Endodermal cell (in vitro differentiated cells): Measurements from ENCODE around the gene PRIM1. TPM values are rescaled to one million over a fixed set of nuclear protein-coding genes. Genes with fewer than 3 reads are reported as not detected.
"Not testable (repeated sequence)": the region's sequence is repeated elsewhere in the genome, so short reads cannot be mapped to it uniquely, and the experiment has no call there.

ENCODE experiments used
- DNase-seq: peaks from one replicate; pipeline ENCODE4 v3.0.0-alpha.2; 2017
- H3K27ac ChIP-seq: 2 replicates; pipeline ENCODE4 v1.5.1; 2013; ENCODE audit warnings: mild to moderate bottlenecking, low read depth, low read length, moderate library complexity
- H3K27me3 ChIP-seq: 2 replicates; pipeline ENCODE4 v1.6.1; 2013; ENCODE audit warnings: mild to moderate bottlenecking, low read length, moderate library complexity; ENCODE audit not compliant: insufficient read depth, control insufficient read depth, poor library complexity, severe bottlenecking
- H3K36me3 ChIP-seq: 2 replicates; pipeline ENCODE4 v1.7.0; 2013; ENCODE audit warnings: mild to moderate bottlenecking, low read length, moderate library complexity; ENCODE audit not compliant: control insufficient read depth, insufficient read depth
- H3K4me1 ChIP-seq: one replicate; pipeline ENCODE4 v1.7.0; 2013; ENCODE audit warnings: low read length; ENCODE audit not compliant: control insufficient read depth, insufficient read depth
- H3K4me3 ChIP-seq: 2 replicates; pipeline ENCODE4 v1.5.1; 2013; ENCODE audit warnings: mild to moderate bottlenecking, low read length, moderate library complexity
- H3K9ac ChIP-seq: 2 replicates; pipeline ENCODE4 v1.6.1; 2013; ENCODE audit warnings: mild to moderate bottlenecking, low read length, moderate library complexity; ENCODE audit not compliant: poor library complexity, severe bottlenecking; ENCODE audit errors: extremely low read depth
- H3K9me3 ChIP-seq: 2 replicates; pipeline ENCODE4 v1.6.1; 2013; ENCODE audit warnings: mild to moderate bottlenecking, low read length, moderate library complexity; ENCODE audit not compliant: control insufficient read depth
- H3K27ac Mint-ChIP-seq: 2 replicates; pipeline ENCODE4 v1.8.0; 2020; ENCODE audit warnings: mixed read lengths
- H3K27me3 Mint-ChIP-seq: 2 replicates; pipeline ENCODE4 v1.8.0; 2021; ENCODE audit warnings: mild to moderate bottlenecking, mixed read lengths; ENCODE audit not compliant: insufficient read depth
- H3K36me3 Mint-ChIP-seq: 2 replicates; pipeline ENCODE4 v1.8.0; 2020; ENCODE audit warnings: low read depth, mixed read lengths
- H3K4me1 Mint-ChIP-seq: 2 replicates; pipeline ENCODE4 v1.8.0; 2020; ENCODE audit warnings: mixed read lengths
- H3K4me3 Mint-ChIP-seq: 2 replicates; pipeline ENCODE4 v1.8.0; 2020; ENCODE audit warnings: mild to moderate bottlenecking, moderate library complexity, mixed read lengths
- H3K9me3 Mint-ChIP-seq: 2 replicates; pipeline ENCODE4 v1.8.0; 2020; ENCODE audit warnings: mild to moderate bottlenecking, mixed read lengths
- WGBS, 2 experiments: methylation state at CpG; one replicate each; pipeline versions ENCODE4 v1.1.5 to v1.1.7; 2013; ENCODE audit warnings: missing lambda C conversion rate in 2 of 2, mixed read lengths in 1 of 2; ENCODE audit not compliant: insufficient coverage in 1 of 2, insufficient read length in 1 of 2; 5-methylcytosine and 5-hydroxymethylcytosine counted together
- total RNA-seq, 2 donors: library from RNA; stranded (reverse); fragmentation: NEBNext Ultra II Directional in 1 of 2; extraction: Animal tissue kit (Norgen Biotek cat#: 25700) in 1 of 2; gene quantifications; 2 replicates in 1 of 2; 3 replicates in 1 of 2; pipeline ENCODE4 v1.2.1, GENCODE V29; 2021
- TF ChIP-seq, protein P1 (sequence below): fragments of 200-600 bp; sonication (generic); conservative IDR thresholded peaks from 2 replicates; pipeline ENCODE4 v1.5.0; 2021; ENCODE audit warnings: antibody characterized with exemption, mild to moderate bottlenecking

PRIM1 gene
- total RNA-seq, 2 donors from 2014 or later = 34.8 to 44.2 TPM

DNA sequence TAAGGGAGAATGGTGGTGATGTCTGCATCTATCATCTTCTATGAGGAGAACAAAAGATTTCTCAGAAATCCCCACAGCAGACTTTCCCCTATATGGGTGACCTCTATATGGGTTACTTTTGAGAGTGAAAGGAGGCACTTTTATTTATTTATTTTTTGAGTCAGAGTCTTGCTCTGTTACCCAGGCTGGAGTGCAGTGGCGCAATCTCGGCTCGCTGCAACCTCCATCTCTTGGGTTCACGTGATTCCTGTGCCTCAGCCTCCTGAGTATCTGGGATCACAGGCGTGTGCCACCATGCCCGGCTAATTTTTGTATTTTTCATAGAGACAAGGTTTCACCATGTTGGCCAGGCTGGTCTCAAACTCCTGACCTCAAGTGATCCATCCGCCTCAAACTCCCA is 41.0 kb upstream of the PRIM1 start:
- not testable (repeated sequence) for H3K4me3 Mint-ChIP-seq, H3K27me3 ChIP-seq, H3K27ac ChIP-seq, H3K4me3 ChIP-seq, H3K9me3 ChIP-seq, H3K36me3 ChIP-seq, DNase-seq, H3K4me1 ChIP-seq, H3K27ac Mint-ChIP-seq, H3K36me3 Mint-ChIP-seq, H3K9ac ChIP-seq, H3K4me1 Mint-ChIP-seq, H3K27me3 Mint-ChIP-seq
- peaks cover 31% of the 10 kb centered on the region for H3K9me3 Mint-ChIP-seq
- WGBS, 2 experiments = 89 to 92% methylated on average over 7 of the region's 7 CpGs

GRCh38 chr12:56792678-56793077 is 40.6 kb upstream of the PRIM1 start:
- Mint-ChIP-seq H3K9me3 (peaks cover 27% of the 10 kb centered on the region), H3K4me3 (no peak overlapping the region), H3K36me3 (peaks cover 1% of the 10 kb centered on the region), H3K27ac (no peak overlapping the region), H3K4me1 (no peaks in the 10 kb centered on the region), H3K27me3 (no peaks in the 10 kb centered on the region)
- TF ChIP-seq, protein P1, sequence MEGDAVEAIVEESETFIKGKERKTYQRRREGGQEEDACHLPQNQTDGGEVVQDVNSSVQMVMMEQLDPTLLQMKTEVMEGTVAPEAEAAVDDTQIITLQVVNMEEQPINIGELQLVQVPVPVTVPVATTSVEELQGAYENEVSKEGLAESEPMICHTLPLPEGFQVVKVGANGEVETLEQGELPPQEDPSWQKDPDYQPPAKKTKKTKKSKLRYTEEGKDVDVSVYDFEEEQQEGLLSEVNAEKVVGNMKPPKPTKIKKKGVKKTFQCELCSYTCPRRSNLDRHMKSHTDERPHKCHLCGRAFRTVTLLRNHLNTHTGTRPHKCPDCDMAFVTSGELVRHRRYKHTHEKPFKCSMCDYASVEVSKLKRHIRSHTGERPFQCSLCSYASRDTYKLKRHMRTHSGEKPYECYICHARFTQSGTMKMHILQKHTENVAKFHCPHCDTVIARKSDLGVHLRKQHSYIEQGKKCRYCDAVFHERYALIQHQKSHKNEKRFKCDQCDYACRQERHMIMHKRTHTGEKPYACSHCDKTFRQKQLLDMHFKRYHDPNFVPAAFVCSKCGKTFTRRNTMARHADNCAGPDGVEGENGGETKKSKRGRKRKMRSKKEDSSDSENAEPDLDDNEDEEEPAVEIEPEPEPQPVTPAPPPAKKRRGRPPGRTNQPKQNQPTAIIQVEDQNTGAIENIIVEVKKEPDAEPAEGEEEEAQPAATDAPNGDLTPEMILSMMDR = no peak
- H3K27me3 ChIP-seq = no peaks in the 10 kb centered on the region
- 86 to 88% methylated on average over 2 of the region's 2 CpGs for WGBS, 2 experiments
- no peak overlapping the region for H3K4me3 ChIP-seq
- H3K36me3 ChIP-seq = no peaks in the 10 kb centered on the region
- no peak for DNase-seq
- H3K4me1 ChIP-seq = no peaks in the 10 kb centered on the region
- H3K9me3 ChIP-seq = no peaks in the 10 kb centered on the region
- no peak overlapping the region for H3K27ac ChIP-seq
- H3K9ac ChIP-seq = no peak overlapping the region

DNA sequence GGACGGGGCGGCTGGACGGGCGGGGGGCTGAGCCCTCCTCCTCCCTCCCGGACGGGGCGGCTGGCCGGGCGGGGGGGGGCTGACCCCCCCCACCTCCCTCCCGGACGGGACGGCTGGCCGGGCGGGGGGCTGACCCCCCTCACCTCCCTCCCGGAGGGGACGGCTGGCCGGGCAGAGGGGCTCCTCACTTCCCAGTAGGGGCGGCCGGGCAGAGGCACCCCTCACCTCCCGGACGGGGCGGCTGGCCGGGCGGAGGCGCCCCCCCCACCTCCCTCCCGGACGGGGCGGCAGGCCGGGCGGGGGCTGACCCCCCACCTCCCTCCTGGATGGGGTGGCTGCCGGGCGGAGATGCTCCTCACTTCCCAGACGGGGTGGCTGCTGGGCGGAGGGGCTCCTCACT is 37.3 kb upstream of the PRIM1 start:
- 98% methylated on average over 11 of the region's 34 CpGs; no CpG with 5 or more reads in 1 of the 2 experiments for WGBS, 2 experiments
- not testable (repeated sequence) for H3K4me1 Mint-ChIP-seq, H3K4me1 ChIP-seq, H3K4me3 Mint-ChIP-seq, H3K9ac ChIP-seq, H3K27ac Mint-ChIP-seq, H3K27me3 Mint-ChIP-seq, H3K27me3 ChIP-seq, H3K36me3 Mint-ChIP-seq, H3K36me3 ChIP-seq, H3K9me3 ChIP-seq, H3K4me3 ChIP-seq, H3K27ac ChIP-seq
- H3K9me3 Mint-ChIP-seq = peaks cover 44% of the 10 kb centered on the region
- DNase-seq = peak; percentile 1

GRCh38 chr12:56787498-56787897 is 35.4 kb upstream of the PRIM1 start:
- TF ChIP-seq, protein P1 = no peak
- no peak for DNase-seq
- no peaks in the 10 kb centered on the region for H3K9me3 ChIP-seq
- H3K4me3 ChIP-seq = no peak overlapping the region
- Mint-ChIP-seq H3K36me3 (peaks cover 1% of the 10 kb centered on the region), H3K27ac (no peak overlapping the region), H3K9me3 (peaks cover 54% of the 10 kb centered on the region), H3K4me3 (no peak overlapping the region), H3K4me1 (no peaks in the 10 kb centered on the region), H3K27me3 (no peaks in the 10 kb centered on the region)
- no peak overlapping the region for H3K27ac ChIP-seq
- no peak overlapping the region for H3K9ac ChIP-seq
- no peaks in the 10 kb centered on the region for H3K27me3 ChIP-seq
- H3K4me1 ChIP-seq = no peaks in the 10 kb centered on the region
- no peaks in the 10 kb centered on the region for H3K36me3 ChIP-seq
